ENCODE data around the gene IER5L.
A peak's percentile ranks its signal among the peaks of the same experiment; 100 is the strongest.
"Not testable (repeated sequence)": the region's sequence is repeated elsewhere in the genome, so short reads cannot be mapped to it uniquely, and the experiment has no call there.

IER5L gene

GRCh38 chr9:129202613-129203555 is 24.8 kb upstream of the IER5L start:
- peak; percentile 91 to 96 for DNase-seq

GRCh38 chr9:129201866-129202265 is 23.8 kb upstream of the IER5L start:
- DNase-seq, result no peak

DNA sequence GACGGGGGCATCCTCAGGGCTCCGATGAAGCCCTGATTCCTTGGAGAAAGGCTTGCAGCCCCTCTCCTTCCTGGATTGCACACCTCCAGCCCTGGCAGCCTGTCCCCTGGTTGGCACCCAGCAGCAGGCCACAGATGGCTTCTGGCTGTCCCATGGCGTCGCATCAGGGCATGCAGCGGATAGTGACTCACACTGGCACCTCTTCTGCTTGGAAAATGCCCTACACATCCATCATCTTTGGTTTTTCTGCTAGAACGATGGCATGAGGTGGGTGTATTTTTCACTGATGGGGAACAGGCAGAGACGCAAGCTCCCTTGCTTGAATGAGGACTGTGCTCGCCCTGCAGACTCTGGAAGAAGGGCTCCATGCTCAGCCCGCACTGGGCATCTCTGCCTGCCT is 23.2 kb upstream of the IER5L start:
- no peak for DNase-seq

DNA sequence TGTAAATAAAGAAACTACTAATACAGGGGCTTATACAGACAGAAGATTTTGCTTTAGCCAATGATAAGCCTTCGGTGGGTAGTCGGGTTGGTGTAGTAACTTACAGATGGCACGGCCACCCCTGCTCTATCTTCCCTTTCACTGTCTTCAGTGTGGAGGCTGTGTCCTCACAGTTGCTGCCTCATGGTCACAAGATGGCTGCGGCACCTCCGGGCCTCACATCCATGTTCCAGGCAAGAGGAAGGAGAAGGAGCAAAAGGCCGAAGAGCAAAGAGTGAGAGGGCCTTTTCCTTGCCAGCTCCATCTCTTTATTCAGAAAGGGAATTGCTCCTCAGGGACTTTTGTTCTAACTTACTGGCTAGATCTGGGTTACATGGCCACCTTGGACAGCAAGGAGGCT is 22.2 kb upstream of the IER5L start:
- no peak for DNase-seq

DNA sequence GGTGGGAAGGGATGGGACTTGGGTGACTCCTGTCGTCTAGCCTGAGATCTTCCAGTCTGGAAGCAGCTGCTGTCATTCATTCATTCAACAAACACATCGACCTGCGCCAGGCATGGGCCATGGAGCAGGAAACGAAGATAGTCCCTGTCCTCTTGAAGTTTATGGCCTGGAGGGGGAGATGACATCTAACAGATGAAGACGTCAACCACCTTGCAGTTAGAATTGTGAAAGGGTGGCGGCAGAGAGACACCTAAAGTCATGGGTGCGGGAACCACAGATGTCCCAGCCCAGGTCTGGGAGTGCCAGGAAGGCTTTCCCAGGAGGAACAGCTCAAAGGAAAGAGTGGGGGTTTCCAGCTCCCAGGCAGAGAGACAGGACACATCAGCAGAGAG is 21.0 kb upstream of the IER5L start:
- no peak for DNase-seq

GRCh38 chr9:129198319-129199043 is 20.4 kb upstream of the IER5L start:
- DNase-seq, result no peak

GRCh38 chr9:129197978-129198318 is 19.9 kb upstream of the IER5L start:
- no peak for DNase-seq

- not testable (repeated sequence) for DNase-seq
Measured at GRCh38 chr9:129197045-129197444, 19.0 kb upstream of the IER5L start.

DNA sequence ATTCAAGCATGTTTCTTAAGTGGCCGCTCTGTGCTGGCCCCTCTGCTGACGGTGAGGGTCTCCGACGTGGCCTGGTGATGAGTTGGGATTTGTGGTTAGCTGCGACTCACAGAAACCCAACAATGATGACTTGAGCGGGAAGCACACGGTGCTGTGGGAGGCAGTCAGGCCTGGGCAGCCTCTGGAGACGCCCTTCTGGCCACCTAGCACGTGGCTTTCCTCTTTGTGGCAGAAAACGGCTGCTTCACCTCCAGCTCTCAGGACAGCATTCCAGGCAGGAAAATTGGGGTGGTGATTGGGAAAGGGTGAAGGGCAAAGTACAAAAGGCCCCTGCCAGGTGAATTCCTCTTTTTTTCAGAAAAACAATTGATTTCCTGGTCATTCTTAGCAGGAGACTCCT is 17.5 kb upstream of the IER5L start:
- DNase-seq, result no peak

DNA sequence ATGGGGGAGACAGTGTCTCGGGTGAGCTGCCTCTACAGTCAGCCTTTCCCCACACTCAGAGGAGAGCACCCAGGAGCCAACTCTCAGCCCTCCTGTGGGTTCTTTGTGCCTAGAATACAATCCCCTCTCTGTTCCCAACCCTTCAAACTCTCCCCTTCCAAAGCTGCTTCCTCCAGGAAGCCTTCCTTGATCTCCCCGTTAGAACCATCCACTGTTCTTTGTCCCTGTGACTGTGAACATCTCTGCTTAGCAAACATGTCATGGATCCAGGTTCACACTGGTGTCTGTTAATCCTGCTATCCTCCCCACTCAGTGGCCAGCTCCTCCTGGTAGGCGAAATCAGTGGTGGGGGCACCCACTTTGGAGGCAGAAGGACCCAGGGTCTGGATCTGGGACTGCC is 16.2 kb upstream of the IER5L start:
- DNase-seq, result no peak

GRCh38 chr9:129193655-129194054 is 15.6 kb upstream of the IER5L start:
- DNase-seq, result no peak

DNA sequence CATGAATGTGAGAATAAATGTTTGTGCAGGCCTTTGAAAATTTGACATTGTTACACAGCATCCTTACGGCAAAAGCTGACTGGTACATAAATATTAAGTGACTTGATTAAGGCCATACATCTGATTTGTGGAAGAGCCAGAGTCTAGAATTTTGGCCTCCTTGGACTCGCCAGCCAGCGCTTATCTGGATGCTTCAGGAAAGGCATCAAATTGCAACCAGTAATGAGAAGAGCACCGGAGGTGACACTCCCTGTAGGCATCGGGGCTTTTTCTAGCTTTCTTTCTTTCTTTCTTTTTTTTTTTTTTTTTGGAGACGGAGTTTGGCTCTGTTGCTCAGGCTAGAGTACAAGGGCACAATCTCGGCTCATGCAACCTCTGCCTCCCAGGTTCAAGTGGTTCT is 13.2 kb upstream of the IER5L start:
- no peak for DNase-seq

GRCh38 chr9:129189971-129190370 is 11.9 kb upstream of the IER5L start:
- DNase-seq, result not testable (repeated sequence)

DNA sequence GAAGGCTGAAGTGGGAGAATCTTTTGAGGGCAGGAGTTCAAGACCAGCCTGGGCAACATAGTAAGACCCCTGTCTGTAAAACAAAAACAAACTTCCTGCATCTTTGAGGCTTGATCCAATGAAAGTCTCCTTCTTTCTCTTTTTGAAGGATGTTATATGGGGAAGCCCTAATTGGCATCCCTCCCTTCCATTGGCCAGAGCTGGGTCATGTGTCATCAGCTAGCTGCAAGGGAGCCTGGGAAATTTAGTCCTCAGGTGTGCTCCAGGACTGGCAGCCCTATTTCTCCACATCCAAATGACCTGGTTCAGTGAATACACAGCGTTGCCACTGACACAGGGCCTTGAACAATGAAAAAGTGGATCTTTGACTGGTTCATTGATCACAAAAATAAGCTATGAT is 9.0 kb upstream of the IER5L start:
- DNase-seq, result no peak

- no peak for DNase-seq
Measured at GRCh38 chr9:129185991-129186390, 7.9 kb upstream of the IER5L start.

- no peak for DNase-seq
Measured at GRCh38 chr9:129185402-129185801, 7.3 kb upstream of the IER5L start.

DNA sequence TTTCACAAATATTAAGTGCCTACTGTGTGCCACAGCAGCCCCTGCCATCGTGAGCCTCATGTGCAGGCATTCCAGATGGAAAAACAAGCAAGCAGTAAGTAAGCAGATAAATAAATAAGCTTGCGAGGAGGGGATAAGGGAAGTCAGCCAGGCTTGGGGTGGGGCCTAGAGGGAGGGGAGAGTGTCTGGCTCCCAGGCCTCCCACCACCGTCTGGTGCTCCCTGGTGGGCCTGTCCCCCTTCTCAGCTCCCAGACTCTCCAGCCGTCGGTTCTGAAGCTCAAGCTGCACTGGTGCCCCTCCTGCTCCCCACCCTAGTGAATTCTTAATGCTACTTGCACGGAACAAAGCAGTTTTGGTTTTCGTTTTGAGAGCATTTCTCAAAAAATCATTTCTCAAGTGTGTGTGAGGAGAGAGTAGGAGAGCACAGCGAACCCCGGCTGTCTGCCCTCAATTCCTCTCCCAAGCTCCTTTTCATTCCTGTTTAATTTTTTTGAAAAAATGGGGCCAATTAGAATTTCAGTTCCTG is 6.6 kb upstream of the IER5L start:
- DNase-seq, result no peak

DNA sequence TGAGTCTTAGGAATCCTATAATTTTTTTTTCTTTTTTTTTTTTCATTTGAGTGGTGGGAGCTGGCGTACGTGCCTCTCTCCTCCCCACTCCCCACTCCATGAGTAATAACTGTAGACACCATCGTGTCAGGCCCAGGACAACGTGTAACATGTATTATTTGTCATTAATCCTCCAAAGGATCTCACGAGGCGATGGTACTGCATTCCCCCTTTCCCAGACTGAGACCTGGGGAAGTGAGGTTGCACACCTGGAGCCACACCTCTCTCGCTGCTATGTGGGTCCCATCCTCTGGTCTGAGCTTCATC is 6.1 kb upstream of the IER5L start:
- DNase-seq, result no peak

DNA sequence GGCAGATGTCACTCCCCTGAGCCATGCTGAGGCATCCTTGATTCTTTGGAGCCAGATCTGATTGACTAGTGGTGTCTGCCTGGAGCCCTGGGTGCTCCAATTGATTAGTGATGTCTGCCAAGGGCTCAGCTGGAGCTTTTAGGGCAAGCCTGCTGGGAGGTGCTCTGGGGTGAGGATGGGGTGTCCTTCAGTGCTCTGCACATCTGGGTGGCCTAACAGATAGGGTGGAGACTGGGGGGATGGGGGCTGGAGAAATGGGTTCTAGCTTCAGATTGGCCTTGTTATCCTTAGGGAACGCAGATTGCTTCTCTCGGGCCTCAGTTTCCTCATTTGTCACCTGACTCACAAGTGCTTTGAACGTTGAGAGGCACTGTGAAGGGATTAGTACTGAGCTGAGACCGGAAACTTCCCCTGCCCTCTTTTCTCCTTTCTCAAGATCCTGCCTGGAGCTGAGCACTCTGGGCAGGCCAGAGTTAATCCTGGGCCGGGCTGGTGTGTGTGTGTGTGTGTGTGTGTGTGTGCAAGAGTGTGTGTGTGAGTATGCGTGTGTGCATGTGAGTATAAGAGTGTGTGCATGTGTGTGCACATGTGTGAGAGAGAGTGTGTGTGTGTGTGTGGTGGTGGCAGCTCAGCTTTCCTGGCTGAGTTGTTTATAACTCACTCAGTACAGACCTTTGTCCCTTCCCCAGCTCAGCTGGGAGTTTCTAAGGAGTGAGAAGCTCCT is 5.6 kb upstream of the IER5L start:
- DNase-seq, result no peak

DNA sequence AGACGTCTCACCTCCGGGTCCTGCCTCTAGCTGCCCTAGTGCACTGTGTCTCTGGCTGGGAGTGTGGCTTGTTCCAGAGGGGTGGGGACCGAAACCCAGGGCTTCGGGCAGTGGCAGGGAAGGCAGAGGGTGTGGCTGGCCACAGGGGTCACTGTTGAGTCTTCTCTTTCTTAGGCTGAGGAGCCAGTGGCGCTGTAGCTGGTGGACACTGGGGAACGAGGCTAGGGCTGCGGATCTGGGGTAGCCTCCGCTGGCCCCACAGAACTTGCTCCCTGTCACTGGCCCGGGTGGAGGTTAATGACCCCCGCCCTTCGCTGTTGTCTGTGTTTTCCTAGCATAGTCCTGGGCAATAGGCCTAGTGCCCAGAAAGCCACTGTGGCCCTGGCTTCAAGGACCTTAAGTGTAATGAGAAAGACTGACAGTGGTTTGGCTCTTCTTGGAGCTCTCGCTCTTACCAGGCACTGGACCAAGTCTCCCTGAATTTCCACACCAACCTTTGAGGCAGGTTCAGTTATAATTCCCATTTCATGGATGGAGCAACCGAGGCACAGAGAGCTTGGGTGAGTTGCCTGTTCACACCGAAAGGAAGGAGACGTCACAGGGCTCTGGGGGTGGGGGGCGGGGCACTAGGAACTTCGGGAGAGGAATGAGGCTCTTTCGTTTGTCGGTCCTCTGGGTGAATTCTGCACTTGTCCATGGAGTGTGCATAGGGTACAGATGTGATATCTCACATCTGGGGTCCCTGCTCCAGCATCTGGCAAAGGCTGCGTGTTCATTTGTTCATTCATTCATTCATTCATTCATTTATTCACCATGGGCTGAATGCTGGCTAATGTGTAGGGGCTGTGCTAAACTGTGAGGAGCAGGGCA is 4.8 kb upstream of the IER5L start:
- DNase-seq, result no peak

DNA sequence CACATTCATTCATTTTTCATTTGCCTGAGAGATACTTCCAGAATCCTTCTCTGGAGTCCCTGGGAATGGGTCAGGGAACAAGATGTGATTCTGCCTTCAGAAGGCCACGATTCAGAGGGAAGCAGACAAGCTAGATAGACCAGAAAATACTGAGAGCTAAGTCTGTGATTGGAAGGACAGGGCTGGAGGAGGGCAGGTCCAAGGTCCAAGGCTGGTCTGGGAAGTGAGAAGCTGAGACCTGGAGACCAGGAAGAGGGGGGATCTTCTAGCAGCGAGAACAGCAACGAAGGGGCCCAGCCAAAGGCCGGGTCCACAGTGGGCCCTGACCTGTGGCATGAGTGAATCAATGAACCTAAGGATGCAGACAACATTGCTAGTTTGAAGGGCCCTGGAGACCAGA is 4.1 kb upstream of the IER5L start:
- DNase-seq, result no peak

DNA sequence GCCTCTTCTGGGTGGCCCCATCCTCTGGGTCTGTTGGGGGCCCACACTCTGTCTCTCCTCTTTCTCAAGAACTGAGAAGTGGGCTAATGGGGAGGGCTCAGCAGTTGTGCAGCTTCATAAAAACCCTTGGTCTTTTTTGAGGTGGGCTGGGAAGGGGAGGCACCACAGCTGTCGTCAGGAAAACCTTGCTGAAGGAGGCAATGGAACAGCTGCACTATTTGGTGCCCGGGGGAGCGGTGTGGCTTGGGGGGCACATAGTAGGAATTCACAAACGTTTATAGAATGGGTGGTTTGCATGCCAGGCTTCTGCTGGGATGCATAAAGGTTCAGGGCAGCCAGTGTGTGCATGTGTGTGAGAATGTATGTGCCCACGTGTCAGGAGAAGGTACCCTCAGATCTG is 3.2 kb upstream of the IER5L start:
- no peak for DNase-seq
